GM21619 (cell line): ENCODE data around the gene PRKD1.
"Not testable (repeated sequence)": the region's sequence is repeated elsewhere in the genome, so short reads cannot be mapped to it uniquely, and the experiment has no call there.

Experiments
- ATAC-seq: cut with Tn5 transposase; IDR thresholded peaks from one replicate; pipeline ENCODE4 v1.9.1; 2021; ENCODE audit not compliant: unreplicated experiment

Gene PRKD1

GRCh38 chr14:29839691-29840090 is 88.0 kb downstream of the PRKD1 start:
- ATAC-seq: not testable (repeated sequence)

- ATAC-seq: no peak
Measured at GRCh38 chr14:29838752-29839151, 88.9 kb downstream of the PRKD1 start.

- no peak for ATAC-seq
Measured at GRCh38 chr14:29836395-29836794, 91.3 kb downstream of the PRKD1 start.

- no peak for ATAC-seq
Measured at GRCh38 chr14:29832042-29832441, 95.6 kb downstream of the PRKD1 start.

GRCh38 chr14:29829851-29830250 is 97.8 kb downstream of the PRKD1 start:
- no peak for ATAC-seq

GRCh38 chr14:29823816-29824215 is 103.8 kb downstream of the PRKD1 start:
- no peak for ATAC-seq

GRCh38 chr14:29822430-29822709 is 105.3 kb downstream of the PRKD1 start:
- ATAC-seq: no peak

- no peak for ATAC-seq
Measured at GRCh38 chr14:29821661-29822429, 105.8 kb downstream of the PRKD1 start.

- no peak for ATAC-seq
Measured at GRCh38 chr14:29821242-29821641, 106.4 kb downstream of the PRKD1 start.

- ATAC-seq: no peak
Measured at GRCh38 chr14:29820785-29821184, 106.9 kb downstream of the PRKD1 start.

GRCh38 chr14:29817767-29818405 is 109.8 kb downstream of the PRKD1 start:
- ATAC-seq: no peak

GRCh38 chr14:29815016-29815674 is 112.5 kb downstream of the PRKD1 start:
- ATAC-seq: no peak

- ATAC-seq: no peak
Measured at GRCh38 chr14:29814156-29815015, 113.3 kb downstream of the PRKD1 start.

- no peak for ATAC-seq
Measured at GRCh38 chr14:29810682-29811081, 117.0 kb downstream of the PRKD1 start.

- no peak for ATAC-seq
Measured at GRCh38 chr14:29810064-29810463, 117.6 kb downstream of the PRKD1 start.

GRCh38 chr14:29806124-29806517 is 121.5 kb downstream of the PRKD1 start:
- ATAC-seq: no peak

GRCh38 chr14:29805415-29806123 is 122.1 kb downstream of the PRKD1 start:
- no peak for ATAC-seq

- ATAC-seq: no peak
Measured at GRCh38 chr14:29804481-29805266, 123.0 kb downstream of the PRKD1 start.

- ATAC-seq: no peak
Measured at GRCh38 chr14:29803045-29803444, 124.6 kb downstream of the PRKD1 start.

GRCh38 chr14:29802211-29802610 is 125.4 kb downstream of the PRKD1 start:
- no peak for ATAC-seq
